H9 (cell line): Measurements from ENCODE around the gene STAU1. TPM values are rescaled to one million over a fixed set of nuclear protein-coding genes. Genes with fewer than 3 reads are reported as not detected.

Experiments
- DNase-seq: peaks from one replicate; pipeline ENCODE4 v3.0.0-alpha.2; 2017
- H2AFZ ChIP-seq: one replicate; pipeline ENCODE4 v1.6.1; 2013; ENCODE audit warnings: mild to moderate bottlenecking, low read length, control low read depth, moderate library complexity
- H2AK5ac ChIP-seq: 2 replicates; pipeline ENCODE4 v1.6.1; 2013; ENCODE audit warnings: low read length, control low read depth, mixed read lengths; ENCODE audit not compliant: insufficient read length
- H2BK120ac ChIP-seq: one replicate; pipeline ENCODE4 v1.6.1; 2013; ENCODE audit warnings: low read depth, mild to moderate bottlenecking, low read length, control low read depth, inconsistent platforms; ENCODE audit not compliant: poor library complexity, severe bottlenecking
- H2BK12ac ChIP-seq: 2 replicates; pipeline ENCODE4 v1.6.1; 2013; ENCODE audit warnings: low read length, control low read depth, mixed read lengths, low read depth; ENCODE audit not compliant: insufficient read length
- H2BK15ac ChIP-seq: 2 replicates; pipeline ENCODE4 v1.6.1; 2013; ENCODE audit warnings: low read depth, low read length, control low read depth
- H2BK20ac ChIP-seq: one replicate; pipeline ENCODE4 v1.6.1; 2013; ENCODE audit warnings: low read depth, mild to moderate bottlenecking, low read length, control low read depth, inconsistent platforms; ENCODE audit not compliant: poor library complexity, severe bottlenecking
- H2BK5ac ChIP-seq: 2 replicates; pipeline ENCODE4 v1.6.1; 2013; ENCODE audit warnings: low read length, control low read depth, mixed read lengths; ENCODE audit not compliant: insufficient read length
- H3K14ac ChIP-seq: 2 replicates; pipeline ENCODE4 v1.6.1; 2013; ENCODE audit warnings: low read length, control low read depth; ENCODE audit not compliant: insufficient read depth
- H3K18ac ChIP-seq: 2 replicates; pipeline ENCODE4 v1.6.1; 2013; ENCODE audit warnings: low read depth, mild to moderate bottlenecking, mixed read lengths, low read length, control low read depth; ENCODE audit not compliant: insufficient read length
- H3K23ac ChIP-seq: 2 replicates; pipeline ENCODE4 v1.6.1; 2013; ENCODE audit warnings: low read length, control low read depth, mixed read lengths, low read depth; ENCODE audit not compliant: insufficient read length
- H3K23me2 ChIP-seq: 2 replicates; pipeline ENCODE4 v1.6.1; 2013; ENCODE audit warnings: low read depth, mild to moderate bottlenecking, mixed read lengths, low read length, control low read depth; ENCODE audit not compliant: insufficient read length, poor library complexity, severe bottlenecking
- H3K27ac ChIP-seq: 2 replicates; pipeline ENCODE4 v1.5.1; 2013; ENCODE audit warnings: low read length, control low read depth, mixed read lengths, low read depth; ENCODE audit not compliant: insufficient read length
- H3K27me3 ChIP-seq: 2 replicates; pipeline ENCODE4 v1.6.1; 2013; ENCODE audit warnings: low read length, control low read depth, inconsistent platforms; ENCODE audit not compliant: insufficient read depth
- H3K4ac ChIP-seq: 2 replicates; pipeline ENCODE4 v1.6.1; 2013; ENCODE audit warnings: low read depth, mild to moderate bottlenecking, control low read depth, inconsistent platforms, low read length, moderate library complexity
- H3K4me1 ChIP-seq: 2 replicates; pipeline ENCODE4 v1.6.1; 2013; ENCODE audit warnings: low read length, control low read depth, inconsistent platforms; ENCODE audit not compliant: insufficient read depth
- H3K4me2 ChIP-seq: 2 replicates; pipeline ENCODE4 v1.6.1; 2013; ENCODE audit warnings: low read length, control low read depth, mixed read lengths; ENCODE audit not compliant: insufficient read length, insufficient read depth
- H3K56ac ChIP-seq: 2 replicates; pipeline ENCODE4 v1.6.1; 2013; ENCODE audit warnings: low read depth, mild to moderate bottlenecking, mixed read lengths, low read length, control low read depth; ENCODE audit not compliant: insufficient read length
- H3K79me1 ChIP-seq: 2 replicates; pipeline ENCODE4 v1.6.1; 2013; ENCODE audit warnings: low read depth, mild to moderate bottlenecking, moderate library complexity, low read length, control low read depth, inconsistent platforms; ENCODE audit not compliant: insufficient read depth, poor library complexity, severe bottlenecking
- H3K79me2 ChIP-seq: 2 replicates; pipeline ENCODE4 v1.6.1; 2013; ENCODE audit warnings: low read length, control low read depth, inconsistent platforms; ENCODE audit not compliant: insufficient read depth
- H3K9ac ChIP-seq: 2 replicates; pipeline ENCODE4 v1.6.1; 2013; ENCODE audit warnings: low read length, control low read depth, mixed read lengths; ENCODE audit not compliant: insufficient read length; ENCODE audit errors: extremely low read depth
- H3K9me3 ChIP-seq: one replicate; pipeline ENCODE4 v1.6.1; 2013; ENCODE audit warnings: low read depth, low read length, inconsistent platforms; ENCODE audit not compliant: control insufficient read depth
- H3T11ph ChIP-seq: one replicate; pipeline ENCODE4 v1.6.1; 2013; ENCODE audit warnings: mild to moderate bottlenecking, low read length, control low read depth, inconsistent platforms
- H4K20me1 ChIP-seq: one replicate; pipeline ENCODE4 v1.6.1; 2013; ENCODE audit not compliant: control insufficient read depth, insufficient read length, insufficient read depth
- H4K5ac ChIP-seq: 2 replicates; pipeline ENCODE4 v1.6.1; 2013; ENCODE audit warnings: low read depth, mild to moderate bottlenecking, mixed read lengths, low read length, control low read depth; ENCODE audit not compliant: insufficient read length
- H4K8ac ChIP-seq: replicated peaks from 2 replicates; pipeline ENCODE4 v1.6.1; 2013; ENCODE audit warnings: low read length, control low read depth, mixed read lengths, low read depth; ENCODE audit not compliant: insufficient read length
- H4K91ac ChIP-seq: 2 replicates; pipeline ENCODE4 v1.6.1; 2013; ENCODE audit warnings: low read depth, mild to moderate bottlenecking, moderate library complexity, mixed read lengths, low read length, control low read depth; ENCODE audit not compliant: insufficient read length
- H3K27ac Mint-ChIP-seq, 3 experiments: 2 replicates in 2 of 3; 3 replicates in 1 of 3; pipeline ENCODE4 v1.8.0; 2020 to 2021; ENCODE audit warnings: mixed read lengths in 3 of 3, mild to moderate bottlenecking in 1 of 3, moderate library complexity in 1 of 3
- H3K27me3 Mint-ChIP-seq: 2 replicates; pipeline ENCODE4 v1.8.0; 2021; ENCODE audit warnings: low read depth, mild to moderate bottlenecking, moderate library complexity, mixed read lengths
- H3K36me3 Mint-ChIP-seq, 3 experiments: 2 replicates in 2 of 3; 3 replicates in 1 of 3; pipeline ENCODE4 v1.8.0; 2020 to 2021; ENCODE audit warnings: low read depth in 3 of 3, mixed read lengths in 3 of 3; ENCODE audit not compliant: insufficient read depth in 1 of 3
- H3K4me1 Mint-ChIP-seq, 2 experiments: 2 replicates each; pipeline ENCODE4 v1.8.0; 2020; ENCODE audit warnings: mixed read lengths in 2 of 2
- H3K4me3 Mint-ChIP-seq, 2 experiments: 2 replicates in 1 of 2; 3 replicates in 1 of 2; pipeline ENCODE4 v1.8.0; 2020 to 2021; ENCODE audit warnings: mild to moderate bottlenecking in 2 of 2, mixed read lengths in 2 of 2, moderate library complexity in 1 of 2
- H3K9me3 Mint-ChIP-seq, 2 experiments: 2 replicates in 1 of 2; 3 replicates in 1 of 2; pipeline ENCODE4 v1.8.0; 2020; ENCODE audit warnings: mild to moderate bottlenecking in 2 of 2, mixed read lengths in 2 of 2, moderate library complexity in 1 of 2
- WGBS: extraction: QIAGEN DNeasy Blood & Tissue Kit; methylation state at CpG from one replicate; pipeline ENCODE4 v1.1.7; 2013; ENCODE audit warnings: missing lambda C conversion rate, low lambda C conversion rate, mixed read lengths; ENCODE audit not compliant: insufficient read length; ENCODE audit errors: extremely low coverage; 5-methylcytosine and 5-hydroxymethylcytosine counted together
- total RNA-seq: library from RNA; stranded (reverse); gene quantifications from 2 replicates; pipeline ENCODE4 v1.2.1, GENCODE V29; 2021
- TF ChIP-seq, protein P1 (sequence below): fragments of 200-600 bp; sonication (generic); conservative IDR thresholded peaks from 3 replicates; pipeline ENCODE4 v1.8.0; 2021; ENCODE audit warnings: antibody characterized with exemption, mild to moderate bottlenecking

Gene STAU1
- total RNA-seq, 1 experiment from 2014 or later: 106 TPM

DNA sequence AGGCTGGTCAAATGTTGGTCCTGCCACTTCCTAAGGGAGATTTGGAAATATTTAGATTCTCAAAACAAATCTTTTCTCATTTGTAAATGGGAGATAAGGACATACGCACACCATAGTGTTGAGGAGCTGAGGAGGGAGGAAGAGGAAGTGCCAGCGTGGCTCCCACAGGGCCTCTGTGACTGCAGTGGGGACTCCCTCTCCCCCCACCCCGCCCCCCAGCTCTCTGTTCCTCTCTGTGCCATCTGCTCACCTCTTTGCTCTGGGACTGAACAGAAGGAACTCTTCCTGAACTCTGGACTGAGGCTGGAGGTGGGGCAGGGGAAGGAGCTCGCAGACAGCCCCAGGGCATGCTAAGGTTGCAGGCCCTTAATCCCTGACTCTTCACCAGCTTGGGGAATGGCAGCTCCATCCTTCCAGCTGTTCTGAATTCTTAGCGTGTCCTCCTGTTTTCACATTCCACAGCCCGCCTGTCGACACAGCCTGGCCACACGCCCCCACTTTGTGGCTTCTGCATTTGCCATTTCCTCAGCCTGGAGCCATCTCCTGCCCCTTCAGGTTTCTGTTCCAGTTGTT is 42.5 kb upstream of the STAU1 start:
- Mint-ChIP-seq H3K4me3 (no peak overlapping the region), H3K4me1 (no peaks in the 10 kb centered on the region), H3K27ac (peak overlapping the region in 1 of 3 experiments; percentile 12; a peak in 1 of 7 replicates), H3K27me3 (no peaks in the 10 kb centered on the region), H3K36me3 (peaks cover 41 to 87% (median 78%) of the 10 kb centered on the region in 3 experiments), H3K9me3 (no peaks in the 10 kb centered on the region)
- Histone ChIP-seq H2BK120ac (no peak overlapping the region), H3K9ac (no peak overlapping the region), H3K23ac (no peak overlapping the region), H3K14ac (no peak overlapping the region; the same call in 1 of the 2 replicates), H3K79me2 (no peaks in the 10 kb centered on the region), H4K8ac (no peak overlapping the region), H3T11ph (no peak overlapping the region), H3K4me1 (no peaks in the 10 kb centered on the region), H3K27me3 (no peaks in the 10 kb centered on the region), H4K5ac (no peak overlapping the region), H3K56ac (no peak overlapping the region), H3K4ac (no peak overlapping the region), H2AK5ac (no peak overlapping the region), H2BK20ac (no peak overlapping the region), H3K23me2 (no peaks in the 10 kb centered on the region), H3K79me1 (no peaks in the 10 kb centered on the region), H3K9me3 (no peaks in the 10 kb centered on the region), H3K4me2 (no peak overlapping the region), H2BK15ac (no peak overlapping the region), H2BK12ac (no peak overlapping the region), H2BK5ac (no peak overlapping the region), H3K27ac (no peak overlapping the region), H4K91ac (no peak overlapping the region), H2AFZ (no peak overlapping the region), H3K18ac (no peak overlapping the region), H4K20me1 (no peaks in the 10 kb centered on the region)
- WGBS: no CpG with 5 or more reads among the region's 8 CpGs
- TF ChIP-seq, protein P1, sequence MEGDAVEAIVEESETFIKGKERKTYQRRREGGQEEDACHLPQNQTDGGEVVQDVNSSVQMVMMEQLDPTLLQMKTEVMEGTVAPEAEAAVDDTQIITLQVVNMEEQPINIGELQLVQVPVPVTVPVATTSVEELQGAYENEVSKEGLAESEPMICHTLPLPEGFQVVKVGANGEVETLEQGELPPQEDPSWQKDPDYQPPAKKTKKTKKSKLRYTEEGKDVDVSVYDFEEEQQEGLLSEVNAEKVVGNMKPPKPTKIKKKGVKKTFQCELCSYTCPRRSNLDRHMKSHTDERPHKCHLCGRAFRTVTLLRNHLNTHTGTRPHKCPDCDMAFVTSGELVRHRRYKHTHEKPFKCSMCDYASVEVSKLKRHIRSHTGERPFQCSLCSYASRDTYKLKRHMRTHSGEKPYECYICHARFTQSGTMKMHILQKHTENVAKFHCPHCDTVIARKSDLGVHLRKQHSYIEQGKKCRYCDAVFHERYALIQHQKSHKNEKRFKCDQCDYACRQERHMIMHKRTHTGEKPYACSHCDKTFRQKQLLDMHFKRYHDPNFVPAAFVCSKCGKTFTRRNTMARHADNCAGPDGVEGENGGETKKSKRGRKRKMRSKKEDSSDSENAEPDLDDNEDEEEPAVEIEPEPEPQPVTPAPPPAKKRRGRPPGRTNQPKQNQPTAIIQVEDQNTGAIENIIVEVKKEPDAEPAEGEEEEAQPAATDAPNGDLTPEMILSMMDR: no peak
- no peak for DNase-seq
